ENCODE measurements around the gene TGFBR3.
"Not testable (repeated sequence)": the region's sequence is repeated elsewhere in the genome, so short reads cannot be mapped to it uniquely, and the experiment has no call there.

TGFBR3 gene

GRCh38 chr1:91847851-91848250, 38.1 kb downstream of the TGFBR3 start:
- DNase-seq (ENCODE audit: low read depth): no peak

- DNase-seq (ENCODE audit: low read depth): no peak
Observed at GRCh38 chr1:91846639-91847013, 39.3 kb downstream of the TGFBR3 start.

DNA sequence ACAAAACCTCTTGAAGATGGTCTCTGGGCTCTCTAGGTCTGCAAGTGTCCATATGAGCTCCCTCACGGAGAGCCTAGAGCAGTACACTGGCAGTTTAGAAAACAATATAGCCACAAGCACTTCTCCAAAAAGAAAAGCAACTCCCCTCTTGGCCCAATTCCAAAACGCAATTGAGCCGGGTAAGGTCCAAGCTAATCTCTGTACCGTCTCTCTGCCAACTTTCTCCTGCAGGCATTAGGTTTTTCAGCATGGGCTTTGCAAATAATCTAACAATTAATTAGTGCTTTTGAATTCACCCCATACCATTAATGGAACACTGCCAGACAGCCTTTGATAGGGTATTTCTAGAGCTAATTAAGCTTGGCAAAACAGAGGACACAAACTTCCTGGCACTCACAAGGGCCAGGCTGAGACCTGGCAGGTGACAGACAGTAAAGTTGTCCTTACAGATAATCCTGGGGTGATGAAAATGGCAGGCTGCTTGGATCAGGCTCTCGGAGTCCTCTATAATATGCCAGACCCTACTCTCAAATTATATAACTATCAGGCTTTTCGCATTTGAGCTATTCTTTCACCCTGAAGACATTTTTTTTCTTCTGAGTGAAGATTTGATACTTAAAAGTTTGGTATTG, 39.8 kb downstream of the TGFBR3 start:
- DNase-seq (ENCODE audit: low read depth): no peak

GRCh38 chr1:91844862-91845528, 41.0 kb downstream of the TGFBR3 start:
- no peak for DNase-seq (ENCODE audit: low read depth)

GRCh38 chr1:91843843-91844242, 42.1 kb downstream of the TGFBR3 start:
- no peak for DNase-seq (ENCODE audit: low read depth)

DNA sequence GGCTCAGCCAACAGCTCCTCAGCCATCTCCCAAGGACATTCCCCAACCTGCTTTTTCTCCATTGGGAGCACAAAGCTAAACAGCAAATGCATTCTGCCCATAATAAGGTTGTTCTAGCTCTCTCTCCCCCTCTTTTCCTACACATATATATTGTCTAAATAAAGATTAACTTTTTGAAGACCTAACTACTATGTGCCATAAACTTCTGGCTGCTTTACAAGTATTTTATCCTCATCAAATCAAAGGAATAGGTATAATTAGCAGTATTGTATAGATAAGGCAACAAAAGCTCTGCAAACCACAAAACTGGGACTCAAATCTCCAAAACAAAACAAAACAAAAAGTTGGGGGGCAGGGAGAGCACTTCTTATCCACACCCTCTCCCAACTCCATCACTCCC, 43.4 kb downstream of the TGFBR3 start:
- DNase-seq (ENCODE audit: low read depth): no peak

DNA sequence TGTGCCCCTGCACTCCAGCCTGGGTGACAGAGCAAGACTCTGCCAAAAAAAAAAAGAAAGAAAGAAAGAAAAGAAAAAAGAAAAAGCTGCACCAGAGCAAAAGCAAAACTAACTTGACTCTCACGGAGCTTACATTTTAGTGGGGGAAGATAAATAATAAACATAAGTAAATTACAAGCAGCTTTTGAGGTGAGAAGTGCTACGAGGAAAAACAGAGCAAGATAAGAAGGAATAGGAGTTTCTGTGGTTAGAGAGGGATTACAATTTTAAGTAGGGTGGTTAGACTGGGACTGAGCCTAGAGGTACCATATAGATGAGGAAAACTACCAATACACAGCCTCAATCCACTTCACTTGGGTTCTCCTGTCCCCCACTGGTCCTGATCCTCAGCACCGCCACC, 43.9 kb downstream of the TGFBR3 start:
- DNase-seq (ENCODE audit: low read depth): no peak

DNA sequence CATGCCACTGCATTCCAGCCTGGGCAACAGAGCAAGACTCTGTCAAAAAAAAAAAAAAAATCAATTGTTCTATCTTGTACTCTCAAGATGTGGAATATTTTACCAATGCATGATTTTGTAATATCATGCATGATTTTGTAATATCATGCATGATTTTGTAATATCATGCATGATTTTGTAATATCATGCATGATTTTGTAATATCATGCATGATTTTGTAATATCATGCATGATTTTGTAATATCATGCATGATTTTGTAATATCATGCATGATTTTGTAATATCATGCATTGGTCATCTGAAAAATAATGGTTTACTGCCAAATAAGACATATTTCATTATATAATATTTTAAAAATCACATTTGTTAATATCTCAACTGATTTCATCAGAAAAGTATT, 45.7 kb downstream of the TGFBR3 start:
- not testable (repeated sequence) for DNase-seq (ENCODE audit: low read depth)

- DNase-seq (ENCODE audit: low read depth): no peak
Observed at GRCh38 chr1:91836331-91837040, 49.5 kb downstream of the TGFBR3 start.

- DNase-seq (ENCODE audit: low read depth): no peak
Observed at GRCh38 chr1:91835087-91835521, 50.8 kb downstream of the TGFBR3 start.

DNA sequence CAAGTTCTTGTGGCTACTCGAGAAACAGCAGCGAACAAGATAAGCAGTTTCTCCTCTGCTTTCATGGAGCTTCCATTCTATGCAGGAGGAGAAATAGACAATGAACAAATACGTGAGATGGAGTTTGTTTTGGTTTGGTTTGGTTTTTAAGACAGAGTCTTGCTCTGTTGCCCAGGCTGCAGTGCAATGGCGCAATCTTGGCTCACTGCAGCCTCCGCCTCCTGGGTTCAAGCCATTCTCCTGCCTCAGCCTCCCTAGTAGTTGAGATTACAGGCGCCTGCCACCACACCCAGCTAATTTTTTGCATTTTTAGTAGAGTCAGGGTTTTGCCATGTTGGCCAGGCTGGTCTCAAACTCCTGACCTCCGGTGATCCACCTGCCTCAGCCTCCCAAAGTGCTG, 51.4 kb downstream of the TGFBR3 start:
- DNase-seq (ENCODE audit: low read depth): not testable (repeated sequence)

DNA sequence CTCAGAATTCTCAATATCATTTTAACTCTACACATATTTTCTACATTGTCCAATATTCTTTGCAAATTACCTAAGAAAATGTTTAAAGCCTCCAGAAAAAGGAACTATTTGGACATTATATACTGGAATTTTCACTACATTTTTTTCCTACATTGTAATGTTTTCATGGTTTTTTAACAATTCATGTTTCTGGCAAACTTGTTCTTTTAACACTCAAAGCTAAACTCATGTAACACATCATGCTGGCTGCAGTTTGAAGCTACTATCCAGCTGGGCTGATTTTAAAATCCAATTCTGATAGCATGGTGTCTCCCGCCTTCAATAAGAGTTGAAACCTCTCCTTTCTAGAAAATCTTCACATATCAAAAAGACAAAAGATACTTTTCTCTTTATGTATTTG, 52.0 kb downstream of the TGFBR3 start:
- DNase-seq (ENCODE audit: low read depth): no peak

GRCh38 chr1:91831132-91831930, 54.6 kb downstream of the TGFBR3 start:
- no peak for DNase-seq (ENCODE audit: low read depth)

DNA sequence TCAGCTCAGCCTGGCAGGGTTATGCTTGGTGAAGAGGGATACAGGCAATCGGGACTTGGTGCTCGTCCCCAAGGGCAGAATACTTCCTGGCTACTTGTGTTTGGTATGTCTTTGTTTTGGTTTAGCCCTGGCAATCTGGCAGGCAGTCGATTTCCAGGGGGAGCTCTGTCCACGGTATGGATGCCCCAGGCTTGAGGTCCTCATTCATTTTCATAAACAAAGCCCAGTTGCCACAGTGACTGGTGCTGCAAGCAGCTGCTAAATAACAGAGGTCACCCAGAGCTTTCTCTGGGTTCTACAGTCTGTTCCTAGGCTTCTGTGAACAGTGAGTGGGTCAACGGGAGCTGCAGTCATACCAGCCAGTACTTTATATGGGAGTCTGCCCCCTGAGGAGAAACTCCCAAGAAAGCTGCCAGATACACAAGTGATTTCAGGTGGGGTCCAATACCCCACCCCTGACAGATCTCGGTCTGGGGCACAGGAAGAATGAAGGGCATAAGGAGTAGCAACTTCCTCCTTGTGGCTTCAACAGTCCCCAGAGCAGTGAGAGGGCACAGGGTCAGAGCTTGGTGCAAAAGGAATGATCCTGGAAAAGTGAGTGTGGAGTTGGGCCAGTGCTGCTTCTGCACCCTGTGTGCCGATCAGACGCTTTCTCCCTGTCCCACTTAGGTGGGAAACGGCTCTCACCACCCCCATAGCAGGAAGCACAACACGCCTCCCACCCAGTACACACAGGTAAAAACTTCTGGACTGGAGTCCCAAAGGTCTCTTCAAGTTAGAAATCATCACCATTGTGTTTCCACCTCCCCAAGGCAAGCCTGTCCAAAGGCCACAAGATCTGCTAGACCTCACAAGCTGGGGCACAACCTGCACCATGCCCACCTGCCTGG, 55.5 kb downstream of the TGFBR3 start:
- no peak for DNase-seq (ENCODE audit: low read depth)

DNA sequence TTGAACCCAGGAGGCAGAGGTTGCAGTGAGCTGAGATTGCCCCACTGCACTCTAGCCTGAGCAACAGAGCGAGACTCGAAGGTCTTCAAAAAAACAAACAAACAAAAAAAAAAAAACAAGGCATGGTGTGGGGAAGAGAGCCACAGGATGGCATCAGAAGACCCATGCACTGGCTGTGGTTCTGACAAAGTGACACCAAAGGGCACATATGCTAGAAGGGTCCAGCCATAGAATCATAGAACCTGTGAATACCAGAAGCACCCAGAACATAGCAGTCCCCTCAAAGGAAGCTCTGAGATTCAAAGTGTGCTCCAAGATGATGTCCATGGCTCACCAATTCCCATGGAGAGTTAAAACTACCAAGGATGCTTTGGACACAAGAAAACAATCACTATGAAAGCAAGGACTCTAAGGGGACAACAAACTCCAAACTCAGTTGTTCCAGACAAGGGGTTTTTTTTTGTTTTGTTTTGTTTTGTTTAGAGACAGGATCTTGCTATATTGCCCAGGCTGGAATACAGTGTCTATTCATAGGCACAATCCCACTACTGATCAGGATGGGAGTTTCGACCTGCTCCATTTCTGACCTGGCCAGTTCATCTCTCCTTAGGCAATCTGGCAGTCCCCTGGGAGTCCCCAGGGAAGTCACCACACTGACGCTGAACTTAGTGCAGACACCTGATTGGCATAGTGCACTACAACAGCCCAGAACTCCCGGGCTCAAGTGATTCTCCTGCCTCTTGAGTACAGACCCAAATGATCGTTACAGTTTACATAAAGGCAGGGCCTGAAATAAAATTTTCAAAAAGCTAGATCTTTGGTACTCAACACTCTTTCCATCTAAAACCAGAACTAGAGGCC, 56.4 kb downstream of the TGFBR3 start:
- DNase-seq (ENCODE audit: low read depth): no peak

- DNase-seq (ENCODE audit: low read depth): no peak
Observed at GRCh38 chr1:91828583-91829281, 57.2 kb downstream of the TGFBR3 start.

DNA sequence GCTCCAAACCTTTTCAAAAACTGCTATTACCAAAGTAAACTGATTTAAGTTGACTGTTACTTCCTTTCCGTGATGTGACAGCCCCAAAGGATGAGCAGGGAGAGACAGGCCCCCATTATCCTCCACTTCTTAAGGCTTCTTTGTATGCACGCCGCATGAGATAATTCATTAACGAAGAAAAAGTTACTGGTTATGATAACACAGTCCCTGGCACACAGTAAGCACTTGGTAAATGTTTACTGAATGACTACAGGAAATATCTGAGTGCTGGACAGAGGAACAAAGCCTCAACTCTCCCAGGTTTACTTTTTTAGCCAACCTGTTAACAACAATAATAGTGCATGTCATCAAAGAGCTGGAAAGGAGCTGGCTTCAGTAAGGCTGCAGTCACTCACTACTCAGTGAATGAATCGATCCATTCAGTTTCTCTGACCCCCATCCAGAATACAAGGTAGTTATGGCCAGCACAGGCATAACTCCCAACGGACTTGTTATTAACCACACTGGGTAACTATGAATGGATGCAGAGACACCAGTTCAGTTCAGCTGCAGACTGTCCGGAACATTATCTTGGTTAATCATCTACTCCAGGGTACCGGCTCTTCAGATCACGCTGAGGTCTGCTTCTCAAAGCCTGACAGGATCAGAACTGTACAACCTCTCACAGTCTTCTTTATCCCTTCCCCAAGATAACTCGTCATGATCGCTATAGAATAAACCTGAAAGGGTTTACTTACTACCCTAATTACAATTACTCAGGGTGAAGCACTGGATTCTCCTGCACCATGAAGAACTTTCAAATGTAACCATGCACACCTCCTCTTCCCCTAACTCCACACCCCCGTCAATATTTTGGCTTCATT, 58.3 kb downstream of the TGFBR3 start:
- no peak for DNase-seq (ENCODE audit: low read depth)

GRCh38 chr1:91827087-91827458, 58.9 kb downstream of the TGFBR3 start:
- no peak for DNase-seq (ENCODE audit: low read depth)

DNA sequence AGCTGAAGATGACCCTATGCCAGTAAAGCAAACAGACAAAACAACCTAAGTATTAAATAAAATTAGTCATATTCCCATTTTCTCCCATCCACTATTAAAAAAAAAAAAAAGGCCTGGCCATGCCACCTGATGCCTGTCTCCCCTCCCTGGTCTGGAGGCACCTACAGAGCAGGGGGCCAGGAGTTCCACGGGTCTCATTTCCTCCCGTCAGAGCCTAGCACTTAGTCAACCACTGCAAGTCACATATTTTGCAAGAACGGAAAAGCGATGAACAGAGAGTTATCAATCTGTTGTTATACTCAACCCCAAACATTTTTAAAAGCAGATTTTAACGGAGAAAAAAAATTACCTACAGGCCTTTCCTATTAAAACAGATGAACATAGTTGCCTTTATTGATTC, 59.3 kb downstream of the TGFBR3 start:
- DNase-seq (ENCODE audit: low read depth): no peak
